Spleen (tissue), 11 donors: ENCODE data around the gene PDE3A. TPM values are rescaled to one million over a fixed set of nuclear protein-coding genes. Genes with fewer than 3 reads are reported as not detected.

ENCODE experiments used
- DNase-seq: peaks from one replicate; pipeline ENCODE4 v3.0.0-alpha.2; 2020
- H3K27ac ChIP-seq, 8 donors: fragments of 200-600 bp; sonication (generic) in 7 of 8; 1 replicate in 4 of 8; 2 replicates in 4 of 8; pipeline versions ENCODE4 v1.5.0 to v1.8.0; 2016 to 2021; ENCODE audit warnings: inconsistent platforms in 4 of 8, mild to moderate bottlenecking in 4 of 8, moderate library complexity in 1 of 8
- H3K27me3 ChIP-seq, 7 donors: fragments of 200-600 bp; sonication (generic) in 6 of 7; replicated peaks in 1 of 7; 1 replicate in 4 of 7; 2 replicates in 3 of 7; pipeline versions ENCODE4 v1.5.0 to v1.8.0; 2016 to 2021; ENCODE audit warnings: inconsistent platforms in 3 of 7, mild to moderate bottlenecking in 1 of 7
- H3K36me3 ChIP-seq, 6 donors: fragments of 200-600 bp; sonication (generic) in 5 of 6; 1 replicate in 4 of 6; 2 replicates in 2 of 6; pipeline versions ENCODE4 v1.5.0 to v1.8.0; 2016 to 2021; ENCODE audit warnings: inconsistent platforms in 2 of 6
- H3K4me1 ChIP-seq, 6 donors: fragments of 200-600 bp; sonication (generic) in 5 of 6; 1 replicate in 3 of 6; 2 replicates in 3 of 6; pipeline versions ENCODE4 v1.5.0 to v1.8.0; 2016 to 2021; ENCODE audit warnings: inconsistent platforms in 3 of 6
- H3K4me3 ChIP-seq, 8 donors: fragments of 200-600 bp; sonication (generic) in 7 of 8; 1 replicate in 4 of 8; 2 replicates in 4 of 8; pipeline versions ENCODE4 v1.5.0 to v1.8.0; 2016 to 2021; ENCODE audit warnings: inconsistent platforms in 4 of 8, mild to moderate bottlenecking in 4 of 8, moderate library complexity in 2 of 8
- H3K9me3 ChIP-seq, 8 donors: fragments of 200-600 bp; sonication (generic) in 7 of 8; 1 replicate in 4 of 8; 2 replicates in 4 of 8; pipeline versions ENCODE4 v1.5.0 to v1.8.0; 2016 to 2021; ENCODE audit warnings: inconsistent platforms in 4 of 8
- CTCF ChIP-seq, 11 experiments: fragments of 200-600 bp in 7 of 11; fragments of 450-650 bp in 4 of 11; sonication (generic) in 4 of 11; IDR thresholded peaks in 8 of 11; conservative IDR thresholded peaks in 3 of 11; 1 replicate in 7 of 11; 2 replicates in 4 of 11; pipeline versions ENCODE4 v1.4.0 to v1.8.0; 2016 to 2021; ENCODE audit warnings: antibody characterized with exemption in 11 of 11, inconsistent platforms in 4 of 11, mild to moderate bottlenecking in 1 of 11
- POLR2A ChIP-seq, 3 donors: fragments of 450-650 bp; IDR thresholded peaks; one replicate each; pipeline ENCODE4 v1.5.1; 2017; ENCODE audit warnings: antibody characterized with exemption in 3 of 3, mild to moderate bottlenecking in 1 of 3
- POLR2AphosphoS5 ChIP-seq, 3 donors: sonication (generic); formaldehyde crosslinking; IDR thresholded peaks; one replicate each; pipeline ENCODE4 v1.5.1; 2017; ENCODE audit warnings: antibody characterized with exemption in 3 of 3
- WGBS, 5 donors: extraction: QIAGEN DNeasy Blood & Tissue Kit in 3 of 5; methylation state at CpG; one replicate each; pipeline versions ENCODE4 v1.1.5 to v1.1.7; 2013 to 2018; 5-methylcytosine and 5-hydroxymethylcytosine counted together
- intact Hi-C: fragments of 100-400 bp; cut with DNase I; formaldehyde crosslinking; loops from one replicate; pipeline ENCODE4 v1.15.0; 2023; ENCODE audit warnings: low total_unique reads
- polyA plus RNA-seq, 3 donors: library from polyadenylated mRNA; stranded (reverse); fragments of 200-250 nt; gene quantifications; one replicate each; pipeline ENCODE4 v1.2.1, GENCODE V29; 2013
- total RNA-seq, 7 donors: library from RNA; depleted of rRNA in 3 of 7; stranded (reverse); fragments of >200 nt in 3 of 7; fragmentation: NEBNext Ultra II Directional in 4 of 7; extraction: Animal tissue kit (Norgen Biotek cat#: 25700) in 4 of 7; gene quantifications; one replicate each; pipeline versions ENCODE4 v1.1.0 to v1.2.1, GENCODE V29; 2016 to 2021
- donor health status: healthy with polysubstance abuse.
- donor health status: DM: no; HTN: no; CAD: no; lungs with moderate emphysema.
- donor health status: DM: no; HTN: no; CAD: no.
- donor health status: Bipolar disorder and iron deficiency.
- donor health status: healthy.
- donor health status: DM: no; HTN: no; CAD: no.
- donor health status: DM: yes; HTN: yes; CAD: no.

Gene PDE3A
- total and polyA plus RNA-seq, 10 donors, result 0.57 to 10.1 (median 7.5) TPM

- H3K9me3 ChIP-seq, result no peaks in the 10 kb centered on the region
- TF ChIP-seq CTCF (IDR thresholded peaks at IDR 0.05 in 8 of 11, conservative IDR thresholded peaks at IDR 0.05 in 3 of 11) (no peak), POLR2A (IDR thresholded peaks at IDR 0.05) (no peak), POLR2AphosphoS5 (IDR thresholded peaks at IDR 0.05) (no peak)
- H3K4me3 ChIP-seq, result no peak overlapping the region
- DNase-seq, result no peak
- H3K36me3 ChIP-seq, result no peaks in the 10 kb centered on the region
- H3K27me3 ChIP-seq, result no peaks in the 10 kb centered on the region
- 43 to 94% (median 48%) methylated on average over 2 of the region's 2 CpGs for WGBS, 5 donors
- intact Hi-C loops, result no loop called here
- no peaks in the 10 kb centered on the region for H3K4me1 ChIP-seq
- H3K27ac ChIP-seq, result no peak overlapping the region
Observed at GRCh38 chr12:20577054-20577453, 208.7 kb downstream of the PDE3A start.

GRCh38 chr12:20578142-20578541 lies 209.8 kb downstream of the PDE3A start:
- DNase-seq, result no peak
- no peak overlapping the region for H3K4me3 ChIP-seq
- H3K27me3 ChIP-seq, result no peaks in the 10 kb centered on the region
- no peak overlapping the region for H3K27ac ChIP-seq
- no peaks in the 10 kb centered on the region for H3K4me1 ChIP-seq
- no peaks in the 10 kb centered on the region for H3K9me3 ChIP-seq
- intact Hi-C loops, result no loop called here
- WGBS, 5 donors, result 70 to 93% (median 86%) methylated on average over 7 of the region's 7 CpGs
- no peaks in the 10 kb centered on the region for H3K36me3 ChIP-seq
- no peak for TF ChIP-seq POLR2A (IDR thresholded peaks at IDR 0.05)
- no peak for TF ChIP-seq CTCF (IDR thresholded peaks at IDR 0.05 in 8 of 11, conservative IDR thresholded peaks at IDR 0.05 in 3 of 11)
- no peak for TF ChIP-seq POLR2AphosphoS5 (IDR thresholded peaks at IDR 0.05)

- H3K27me3 ChIP-seq, result no peaks in the 10 kb centered on the region
Observed at GRCh38 chr12:20585055-20585625, 216.8 kb downstream of the PDE3A start.

GRCh38 chr12:20585913-20586312 lies 217.6 kb downstream of the PDE3A start:
- Histone ChIP-seq H3K4me1 (no peaks in the 10 kb centered on the region), H3K27ac (no peak overlapping the region), H3K4me3 (no peak overlapping the region), H3K9me3 (no peaks in the 10 kb centered on the region), H3K36me3 (no peaks in the 10 kb centered on the region), H3K27me3 (no peaks in the 10 kb centered on the region)
- 82 to 92% (median 86%) methylated on average over 2 of the region's 2 CpGs for WGBS, 5 donors
- intact Hi-C loops, result no loop called here
- no peak for DNase-seq
- TF ChIP-seq POLR2A (IDR thresholded peaks at IDR 0.05) (no peak), CTCF (IDR thresholded peaks at IDR 0.05 in 8 of 11, conservative IDR thresholded peaks at IDR 0.05 in 3 of 11) (no peak), POLR2AphosphoS5 (IDR thresholded peaks at IDR 0.05) (no peak)

More at GRCh38 chr12:20585055-20585625, 216.8 kb downstream of the PDE3A start:
- 41 to 88% (median 68%) methylated on average over 3 of the region's 3 CpGs for WGBS, 5 donors
- Histone ChIP-seq H3K4me1 (no peaks in the 10 kb centered on the region), H3K4me3 (no peak overlapping the region), H3K27ac (no peak overlapping the region), H3K9me3 (no peaks in the 10 kb centered on the region), H3K36me3 (no peaks in the 10 kb centered on the region)
- intact Hi-C loops, result no loop called here
- TF ChIP-seq POLR2AphosphoS5 (IDR thresholded peaks at IDR 0.05) (no peak), POLR2A (IDR thresholded peaks at IDR 0.05) (no peak), CTCF (IDR thresholded peaks at IDR 0.05 in 8 of 11, conservative IDR thresholded peaks at IDR 0.05 in 3 of 11) (no peak)
- no peak for DNase-seq
